Activated T-helper 17 cell treated with anti-CD3 and anti-CD28 coated beads, Interleukin-2, amount 50 U/mL, for 72 hours (primary cell): ENCODE measurements around the gene AOPEP. TPM values are rescaled to one million over a fixed set of nuclear protein-coding genes. Genes with fewer than 3 reads are reported as not detected.

Experiments
- ATAC-seq: fragments of 150-1000 bp; cut with Tn5 transposase; replicated peaks from 2 replicates; pipeline ENCODE4 v1.10.0; 2021; ENCODE audit warnings: mild to moderate bottlenecking, moderate library complexity
- H3K27ac Mint-ChIP-seq: one replicate; pipeline ENCODE4 v1.8.0; 2022; ENCODE audit warnings: mixed read lengths
- H3K27me3 Mint-ChIP-seq: one replicate; pipeline ENCODE4 v1.8.0; 2022; ENCODE audit warnings: mixed read lengths
- H3K36me3 Mint-ChIP-seq: one replicate; pipeline ENCODE4 v1.8.0; 2022; ENCODE audit warnings: low read depth, mild to moderate bottlenecking, mixed read lengths
- H3K4me1 Mint-ChIP-seq: one replicate; pipeline ENCODE4 v1.8.0; 2022; ENCODE audit warnings: mixed read lengths
- H3K4me3 Mint-ChIP-seq: one replicate; pipeline ENCODE4 v1.8.0; 2022; ENCODE audit warnings: mild to moderate bottlenecking, mixed read lengths
- H3K9me3 Mint-ChIP-seq: one replicate; pipeline ENCODE4 v1.8.0; 2022; ENCODE audit warnings: mixed read lengths
- total RNA-seq, 2 donors: library from RNA; stranded (reverse); gene quantifications; one replicate each; pipeline ENCODE4 v1.2.3, GENCODE V29; 2022

The AOPEP gene
- total RNA-seq, 2 donors from 2014 or later, result 15.5 to 16.4 TPM

DNA sequence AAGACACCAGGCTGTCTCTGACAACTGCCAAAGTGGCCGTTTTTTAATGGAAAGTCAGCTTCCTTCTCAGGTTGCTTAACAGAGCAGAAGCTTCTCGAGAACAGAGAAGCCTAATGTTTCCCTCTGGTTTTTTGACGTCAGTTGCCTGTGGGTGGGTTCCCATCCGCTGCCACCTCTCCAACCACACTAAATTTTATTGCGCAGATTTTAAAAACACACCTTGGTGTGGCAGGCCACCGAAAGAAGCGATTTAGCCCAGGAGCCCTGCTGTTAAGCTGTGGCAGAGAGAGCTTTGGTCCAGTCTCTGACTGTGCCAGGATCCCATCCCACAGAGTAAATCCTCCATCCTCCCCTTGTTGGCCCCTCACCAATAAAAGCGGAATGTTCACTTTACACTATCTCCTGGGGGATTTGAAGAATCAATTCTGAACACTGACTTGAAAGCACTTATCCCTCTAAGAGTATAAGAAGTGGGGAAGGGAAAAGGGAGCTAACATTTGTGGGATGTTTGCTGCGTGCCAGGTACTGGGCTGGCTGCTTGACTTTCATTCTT lies 181.6 kb downstream of the AOPEP start:
- H3K27ac Mint-ChIP-seq, result no peak overlapping the region
- no peak for ATAC-seq
- H3K4me1 Mint-ChIP-seq, result peaks cover 5% of the 10 kb centered on the region
- H3K4me3 Mint-ChIP-seq, result no peak overlapping the region
- H3K9me3 Mint-ChIP-seq, result no peaks in the 10 kb centered on the region
- H3K27me3 Mint-ChIP-seq, result no peaks in the 10 kb centered on the region
- no peaks in the 10 kb centered on the region for H3K36me3 Mint-ChIP-seq

DNA sequence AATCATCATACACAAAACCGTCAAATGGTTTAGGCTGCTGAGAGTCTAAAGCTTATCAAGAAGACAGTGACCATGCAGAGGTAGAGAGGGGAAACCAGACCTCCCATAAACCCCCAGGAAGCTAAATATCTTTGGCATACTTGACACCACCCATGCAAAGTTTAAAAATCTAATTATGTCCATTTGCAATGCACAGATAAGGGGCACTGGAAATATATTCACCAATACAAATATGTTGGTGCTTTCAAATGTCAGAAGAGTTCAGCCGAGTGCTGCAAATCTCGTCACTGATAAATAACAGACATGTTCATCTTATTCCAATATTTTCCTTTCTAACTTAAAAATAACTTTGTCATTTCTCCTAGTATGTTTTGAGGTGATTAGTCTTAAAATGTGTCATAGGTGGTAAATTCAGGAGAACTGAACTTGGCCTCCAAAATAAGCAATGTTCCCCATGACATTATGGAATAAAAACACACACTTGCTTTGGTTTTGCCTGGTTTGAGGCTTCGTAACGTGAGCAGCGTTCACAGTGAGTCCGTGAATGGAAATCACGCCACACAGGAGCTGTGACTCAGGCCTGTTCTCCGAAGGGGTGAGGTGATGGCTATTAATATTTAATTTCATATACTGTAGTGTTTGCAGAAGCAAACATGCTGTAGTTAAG lies 182.2 kb downstream of the AOPEP start:
- peak; percentile 34 for ATAC-seq
- H3K27ac Mint-ChIP-seq, result no peak overlapping the region
- H3K4me1 Mint-ChIP-seq, result peaks cover 5% of the 10 kb centered on the region
- no peaks in the 10 kb centered on the region for H3K9me3 Mint-ChIP-seq
- H3K4me3 Mint-ChIP-seq, result no peak overlapping the region
- H3K36me3 Mint-ChIP-seq, result no peaks in the 10 kb centered on the region
- H3K27me3 Mint-ChIP-seq, result no peaks in the 10 kb centered on the region

DNA sequence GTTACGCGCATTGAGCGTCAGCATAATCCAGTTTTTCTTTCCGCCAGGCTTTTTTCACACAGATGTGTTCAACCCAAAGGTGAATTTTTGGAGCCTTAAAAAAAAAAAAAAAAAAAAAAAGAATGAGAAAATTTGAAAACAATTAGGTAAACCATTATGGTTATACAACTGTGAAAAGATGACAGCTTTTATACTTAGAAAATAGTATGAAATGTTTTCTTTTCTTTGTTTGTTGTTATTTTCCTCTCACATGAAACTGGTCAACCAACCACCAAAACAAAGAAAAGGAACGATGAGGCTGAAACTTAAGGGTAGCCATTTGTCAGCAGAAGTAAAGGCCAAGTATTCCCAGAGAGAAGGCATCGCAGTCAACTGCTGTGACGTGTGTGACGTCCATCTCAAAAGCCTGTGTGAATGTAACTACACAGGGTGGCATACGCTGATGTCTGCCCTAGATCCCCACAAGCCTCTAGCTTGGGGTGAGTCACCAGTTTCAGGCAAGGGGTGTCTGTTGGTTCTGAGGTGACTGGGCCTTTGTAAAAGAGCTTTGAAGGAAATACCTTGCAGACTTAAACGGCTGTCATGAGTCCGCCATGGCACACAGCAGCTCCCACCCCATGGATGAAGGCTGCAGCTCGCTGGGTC lies 182.9 kb downstream of the AOPEP start:
- Mint-ChIP-seq H3K4me3 (no peak overlapping the region), H3K9me3 (no peaks in the 10 kb centered on the region), H3K27me3 (no peaks in the 10 kb centered on the region), H3K27ac (peak overlapping the region; percentile 20), H3K4me1 (peaks cover 5% of the 10 kb centered on the region), H3K36me3 (no peaks in the 10 kb centered on the region)
- peak; percentile 99 for ATAC-seq

DNA sequence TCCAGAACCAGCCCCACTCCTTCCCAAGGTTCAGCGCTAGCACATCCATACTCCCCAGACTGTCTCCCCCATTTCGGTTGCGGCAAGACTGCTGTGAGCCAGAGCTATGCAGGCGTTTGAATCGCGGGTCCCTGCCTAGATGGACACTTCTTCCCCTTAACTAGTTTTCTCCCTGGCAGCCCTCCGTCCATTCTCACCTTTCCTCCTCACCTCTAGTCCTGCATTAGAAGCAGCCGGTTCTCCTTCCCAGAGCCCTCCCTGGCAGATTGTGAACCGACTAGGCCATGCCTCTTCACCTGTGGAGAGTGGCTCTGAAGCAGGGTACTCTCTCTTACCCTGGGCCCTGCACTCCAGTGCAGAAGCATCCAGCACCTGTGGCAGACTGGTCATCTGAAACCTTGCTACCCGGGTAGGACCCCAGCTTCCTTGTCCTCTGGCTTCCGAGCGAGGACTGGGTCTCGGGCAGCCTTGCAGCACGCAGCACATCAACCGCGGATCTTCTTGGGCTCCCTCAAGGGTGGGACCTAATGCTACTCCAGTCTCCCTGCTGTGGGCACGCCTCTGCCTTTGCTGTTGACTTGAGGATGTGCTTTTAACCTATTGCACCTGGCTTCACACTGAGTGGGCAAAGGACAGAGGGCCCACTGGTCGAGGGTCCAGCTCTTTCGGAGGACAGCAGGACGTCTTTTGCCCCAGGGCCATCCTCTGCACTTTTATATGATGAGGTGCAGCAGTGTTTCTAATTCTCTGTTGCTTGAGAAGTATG lies 183.6 kb downstream of the AOPEP start:
- H3K27me3 Mint-ChIP-seq, result no peaks in the 10 kb centered on the region
- H3K27ac Mint-ChIP-seq, result peak overlapping the region; percentile 20
- H3K4me3 Mint-ChIP-seq, result no peak overlapping the region
- no peak for ATAC-seq
- peaks cover 5% of the 10 kb centered on the region for H3K4me1 Mint-ChIP-seq
- H3K9me3 Mint-ChIP-seq, result no peaks in the 10 kb centered on the region
- no peaks in the 10 kb centered on the region for H3K36me3 Mint-ChIP-seq

DNA sequence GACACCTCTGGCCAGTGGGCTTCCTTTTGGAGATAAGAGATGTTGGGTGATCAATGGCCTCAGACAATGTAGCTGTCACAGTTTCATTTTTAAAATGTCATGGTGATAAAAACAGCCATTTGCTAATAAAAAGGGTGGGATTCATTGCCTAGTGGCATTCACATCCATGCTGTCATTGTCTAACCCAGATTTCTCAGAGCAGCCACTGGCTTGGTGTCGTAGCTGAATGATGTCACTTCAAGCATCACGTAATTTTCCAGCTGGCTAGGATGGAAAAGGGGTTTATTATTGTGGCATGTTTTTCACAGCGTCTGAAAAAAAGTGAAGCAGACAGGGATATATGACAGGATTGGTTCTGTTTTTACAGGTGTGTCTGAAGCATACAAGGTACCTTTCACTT lies 184.7 kb downstream of the AOPEP start:
- no peaks in the 10 kb centered on the region for H3K36me3 Mint-ChIP-seq
- H3K4me3 Mint-ChIP-seq, result no peak overlapping the region
- no peak overlapping the region for H3K27ac Mint-ChIP-seq
- H3K9me3 Mint-ChIP-seq, result no peaks in the 10 kb centered on the region
- ATAC-seq, result no peak
- H3K27me3 Mint-ChIP-seq, result no peaks in the 10 kb centered on the region
- H3K4me1 Mint-ChIP-seq, result peaks cover 5% of the 10 kb centered on the region

DNA sequence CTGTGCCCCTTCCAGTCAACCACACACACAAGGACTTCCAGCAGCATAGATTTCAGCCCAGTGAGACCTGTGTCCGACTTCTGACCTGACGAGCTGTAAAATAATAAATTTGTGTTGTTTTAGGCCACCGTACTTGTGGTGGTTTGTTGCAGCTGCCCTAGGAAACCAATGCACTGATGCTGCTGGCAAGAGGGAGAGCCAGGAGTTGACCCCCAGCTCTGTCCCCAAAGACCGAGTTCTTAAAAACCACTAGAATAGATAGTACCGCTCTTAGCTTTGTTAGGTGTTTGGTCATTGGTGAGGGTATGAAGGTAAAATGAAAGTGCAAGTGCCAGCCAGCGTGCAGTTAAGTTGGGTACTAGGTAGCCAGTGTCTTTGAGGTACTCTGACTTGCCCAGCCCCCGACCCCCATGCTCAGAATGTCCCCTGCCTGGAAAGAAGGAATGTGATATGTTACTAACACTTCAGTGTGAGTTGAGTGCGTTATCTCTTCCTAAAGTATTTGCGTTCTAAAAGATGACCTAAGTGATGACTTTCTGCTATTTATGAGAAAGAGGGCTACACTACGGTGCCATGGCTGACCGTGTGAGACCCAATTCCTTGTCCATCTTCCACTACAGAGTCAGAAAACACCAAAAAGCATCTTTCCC lies 185.6 kb downstream of the AOPEP start:
- no peak for ATAC-seq
- Mint-ChIP-seq H3K9me3 (no peaks in the 10 kb centered on the region), H3K4me3 (no peak overlapping the region), H3K27me3 (no peaks in the 10 kb centered on the region), H3K4me1 (peaks cover 5% of the 10 kb centered on the region), H3K27ac (no peak overlapping the region), H3K36me3 (no peaks in the 10 kb centered on the region)

DNA sequence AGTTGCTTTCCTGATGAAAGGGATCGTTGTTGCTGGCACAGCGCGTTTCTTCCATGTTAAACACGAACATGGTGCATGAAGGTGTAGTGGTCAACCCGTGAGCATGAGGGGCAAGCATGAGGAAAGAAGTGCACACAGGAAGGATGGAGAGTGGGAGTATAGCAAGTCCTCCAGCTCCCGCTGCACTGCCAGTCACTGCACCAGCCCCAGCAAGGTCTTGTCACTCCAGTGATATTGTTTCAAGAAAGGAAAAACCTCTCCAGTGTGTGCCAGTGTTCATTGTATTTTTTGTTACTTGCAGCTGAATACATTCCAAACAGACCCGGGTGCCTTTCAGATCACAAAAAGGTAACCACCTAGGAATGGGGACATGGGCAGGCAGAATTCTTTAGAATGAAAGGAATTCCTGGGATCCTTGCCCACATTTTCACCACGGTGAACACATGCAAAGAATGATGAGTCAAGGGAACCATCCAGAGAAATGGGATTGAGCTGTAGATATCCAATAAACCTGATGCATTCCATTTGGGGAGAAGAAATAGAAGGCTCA lies 186.3 kb downstream of the AOPEP start:
- H3K4me3 Mint-ChIP-seq, result no peak overlapping the region
- H3K9me3 Mint-ChIP-seq, result no peaks in the 10 kb centered on the region
- no peaks in the 10 kb centered on the region for H3K27me3 Mint-ChIP-seq
- peaks cover 5% of the 10 kb centered on the region for H3K4me1 Mint-ChIP-seq
- no peaks in the 10 kb centered on the region for H3K36me3 Mint-ChIP-seq
- H3K27ac Mint-ChIP-seq, result no peak overlapping the region
- ATAC-seq, result no peak

DNA sequence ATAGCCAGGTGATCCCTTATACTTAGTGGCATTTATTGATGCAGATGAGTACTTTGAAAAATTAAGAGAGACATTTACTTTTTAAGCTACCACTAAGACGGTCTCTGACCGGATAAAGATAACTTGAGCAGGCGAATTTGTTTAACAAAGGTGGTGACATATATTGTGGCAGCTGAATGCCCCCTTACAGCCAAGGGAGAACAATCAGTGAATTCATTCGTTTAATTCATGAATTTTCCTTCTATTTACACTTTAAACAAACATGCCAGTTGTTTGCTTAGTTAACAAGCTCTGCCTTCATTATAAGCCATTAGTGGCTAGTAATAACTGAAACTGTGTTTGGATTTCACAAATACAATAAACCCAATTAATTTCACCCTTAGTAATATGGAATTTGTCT lies 187.1 kb downstream of the AOPEP start:
- Mint-ChIP-seq H3K27ac (no peak overlapping the region), H3K27me3 (no peaks in the 10 kb centered on the region), H3K4me1 (peaks cover 5% of the 10 kb centered on the region), H3K4me3 (no peak overlapping the region), H3K36me3 (no peaks in the 10 kb centered on the region), H3K9me3 (no peaks in the 10 kb centered on the region)
- ATAC-seq, result no peak

DNA sequence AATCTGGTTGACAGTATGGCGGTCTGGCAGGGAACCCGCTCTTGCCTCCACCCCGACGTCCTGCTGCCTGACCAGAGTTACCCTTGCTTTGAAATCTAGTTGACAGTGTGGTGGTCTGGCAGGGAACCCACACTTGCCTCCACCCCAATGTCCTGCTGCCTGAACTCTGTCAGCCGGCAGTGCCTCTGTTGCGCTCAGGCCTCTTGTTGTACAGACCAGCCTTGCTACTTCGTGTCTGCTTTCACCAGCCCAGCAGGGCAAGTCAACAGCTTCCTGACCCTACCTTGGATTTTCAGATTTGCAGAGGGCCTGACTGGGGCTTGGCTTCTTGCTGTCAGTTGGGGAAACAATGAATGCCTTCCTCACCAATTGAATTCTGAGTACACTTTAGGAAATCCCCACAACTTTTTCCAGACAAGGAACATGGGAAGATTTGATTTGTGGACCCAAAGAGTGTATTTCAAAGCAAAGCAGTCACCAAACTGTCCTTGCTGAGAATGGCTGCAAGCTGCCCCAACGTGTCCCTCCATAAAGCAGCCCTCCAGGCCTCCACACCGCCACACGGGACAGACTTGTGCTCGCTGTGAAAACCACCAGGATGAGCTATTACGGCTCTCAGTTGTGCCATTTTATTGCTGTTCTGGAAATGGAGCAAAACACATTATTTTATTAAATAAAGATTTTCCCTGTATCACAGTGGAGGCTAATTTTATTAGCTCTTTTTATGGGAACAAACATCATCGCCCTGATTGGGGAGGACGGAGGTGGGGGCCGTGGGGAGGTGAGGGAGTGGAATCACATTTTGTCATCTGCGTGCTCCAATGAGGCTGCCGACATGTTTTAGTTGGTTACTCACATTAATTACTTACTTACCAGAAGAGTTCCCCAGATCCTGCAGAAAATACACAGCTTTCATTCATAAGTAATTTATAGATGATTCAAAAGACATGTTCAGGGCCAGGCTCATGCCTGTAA lies 189.3 kb downstream of the AOPEP start:
- H3K27ac Mint-ChIP-seq, result no peak overlapping the region
- no peak for ATAC-seq
- no peak overlapping the region for H3K4me3 Mint-ChIP-seq
- no peaks in the 10 kb centered on the region for H3K36me3 Mint-ChIP-seq
- H3K27me3 Mint-ChIP-seq, result no peaks in the 10 kb centered on the region
- H3K4me1 Mint-ChIP-seq, result no peaks in the 10 kb centered on the region
- H3K9me3 Mint-ChIP-seq, result no peaks in the 10 kb centered on the region

DNA sequence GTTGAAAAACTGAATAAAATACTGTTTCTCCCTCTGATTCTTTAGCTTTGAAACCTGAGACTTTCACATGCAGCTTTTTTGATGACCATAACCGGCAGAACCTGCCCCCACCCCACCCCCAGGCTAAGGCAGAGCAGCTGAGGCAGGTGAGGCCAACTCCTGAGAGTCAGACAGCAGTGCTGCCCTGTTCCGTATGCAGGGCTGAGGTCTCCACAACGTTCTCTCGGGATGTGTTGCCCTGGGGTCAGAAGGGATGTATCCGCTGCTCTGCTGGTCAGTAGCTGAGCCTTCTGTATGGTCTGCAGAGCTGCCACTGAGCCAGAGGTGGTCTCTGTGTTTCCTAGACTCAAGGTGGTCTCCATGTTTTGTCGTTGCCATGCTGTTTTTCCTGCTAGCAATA lies 190.5 kb downstream of the AOPEP start:
- no peak for ATAC-seq
- no peak overlapping the region for H3K27ac Mint-ChIP-seq
- H3K36me3 Mint-ChIP-seq, result no peaks in the 10 kb centered on the region
- H3K4me3 Mint-ChIP-seq, result no peak overlapping the region
- H3K9me3 Mint-ChIP-seq, result no peaks in the 10 kb centered on the region
- H3K27me3 Mint-ChIP-seq, result no peaks in the 10 kb centered on the region
- no peaks in the 10 kb centered on the region for H3K4me1 Mint-ChIP-seq

DNA sequence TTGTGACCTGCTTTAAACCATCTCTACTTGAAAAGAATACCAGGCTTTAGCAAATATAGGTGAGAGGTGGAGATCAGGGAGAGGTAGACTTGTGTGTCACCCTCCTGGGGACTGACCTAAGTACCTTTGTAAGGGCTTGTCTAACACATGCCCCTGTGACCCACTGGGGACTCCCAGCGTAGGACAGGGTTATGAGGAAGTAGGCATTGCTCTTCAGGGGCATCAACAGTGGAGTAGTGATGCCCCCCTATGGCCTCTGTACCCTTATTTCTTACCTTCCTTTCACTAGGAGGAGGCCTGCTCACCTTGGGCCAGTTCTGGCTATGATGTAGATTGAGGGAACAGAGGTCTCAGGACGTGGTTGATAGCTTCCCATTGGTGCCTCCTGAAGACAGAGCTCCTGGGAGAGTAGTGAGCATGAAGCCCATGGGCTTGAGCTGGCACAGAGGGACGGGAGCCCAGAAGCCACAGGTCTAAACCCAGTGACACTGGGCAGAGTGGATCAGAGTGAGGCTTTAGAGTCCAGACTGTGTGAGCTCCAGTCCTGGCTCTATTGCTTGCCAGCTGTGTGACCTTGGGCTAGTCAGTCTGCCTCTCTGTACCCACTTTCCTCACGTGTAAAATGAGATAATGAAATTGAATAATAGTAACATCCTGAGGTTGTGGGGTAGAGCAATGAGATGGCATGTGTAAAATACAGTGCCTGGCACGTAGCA lies 191.7 kb downstream of the AOPEP start:
- Mint-ChIP-seq H3K4me1 (no peaks in the 10 kb centered on the region), H3K9me3 (no peaks in the 10 kb centered on the region), H3K36me3 (no peaks in the 10 kb centered on the region), H3K27me3 (no peaks in the 10 kb centered on the region), H3K27ac (no peak overlapping the region), H3K4me3 (no peak overlapping the region)
- ATAC-seq, result peak; percentile 23

DNA sequence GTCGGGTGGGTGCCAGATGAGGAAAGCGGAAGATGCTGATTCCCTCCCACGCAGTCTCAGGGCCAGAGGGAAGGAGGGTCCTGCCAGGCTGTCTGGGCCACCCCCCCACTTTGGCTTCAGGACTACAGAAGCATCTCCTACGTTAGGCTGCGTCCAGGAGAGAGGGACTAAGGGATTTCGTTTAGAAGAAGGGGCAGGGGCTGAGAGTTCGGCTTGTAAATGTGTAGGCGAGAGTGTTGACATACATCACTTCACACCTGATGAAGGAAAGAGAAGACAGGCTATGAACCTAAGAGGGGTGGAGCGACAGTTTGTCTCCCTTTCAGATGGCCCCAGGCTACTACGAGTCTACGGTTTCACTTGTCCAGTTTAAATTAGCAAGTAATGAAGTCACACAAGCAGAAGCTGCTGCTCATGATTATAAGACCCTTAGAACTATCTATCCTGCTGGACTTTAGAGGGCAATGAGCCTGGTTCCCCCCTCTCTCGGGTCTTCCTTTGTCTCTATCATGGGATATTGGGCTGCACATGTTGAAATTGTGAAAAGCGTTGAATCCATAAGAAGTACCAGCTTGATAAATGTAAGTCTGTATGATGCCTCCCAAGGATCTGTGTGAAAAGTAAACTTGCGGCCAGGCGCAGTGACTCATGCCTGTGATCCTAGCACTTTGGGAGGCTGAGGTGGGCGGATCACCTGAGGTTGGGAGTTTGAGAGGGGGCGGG lies 193.0 kb downstream of the AOPEP start:
- H3K36me3 Mint-ChIP-seq, result no peaks in the 10 kb centered on the region
- no peaks in the 10 kb centered on the region for H3K9me3 Mint-ChIP-seq
- H3K27me3 Mint-ChIP-seq, result no peaks in the 10 kb centered on the region
- H3K27ac Mint-ChIP-seq, result no peak overlapping the region
- ATAC-seq, result no peak
- H3K4me1 Mint-ChIP-seq, result no peaks in the 10 kb centered on the region
- H3K4me3 Mint-ChIP-seq, result no peak overlapping the region
